HepG2 (cell line): ENCODE results near the gene CIROP. TPM values are rescaled to one million over a fixed set of nuclear protein-coding genes. Genes with fewer than 3 reads are reported as not detected.

Source experiments
- HNF4A ChIP-seq: sonication (generic); formaldehyde crosslinking; IDR thresholded peaks from 2 replicates; pipeline ENCODE4 v1.4.0; 2020; ENCODE audit warnings: missing genetic modification reagents
- NR2F1 ChIP-seq, 2 experiments: fragments of 450-650 bp in 1 of 2; formaldehyde crosslinking in 1 of 2; IDR thresholded peaks; 2 replicates each; pipeline versions ENCODE4 v1.5.0 to v1.6.1; 2016 to 2020; ENCODE audit warnings: mild to moderate bottlenecking in 1 of 2, missing compliant biosample characterization in 1 of 2, missing genetic modification reagents in 1 of 2, moderate library complexity in 1 of 2
- POLR2AphosphoS2 ChIP-seq: IDR thresholded peaks from 2 replicates; pipeline ENCODE4 v1.6.1; 2011; ENCODE audit warnings: low read depth, low read length, improper control_type of control experiment
- SALL1 ChIP-seq: sonication (generic); formaldehyde crosslinking; IDR thresholded peaks from 2 replicates; pipeline ENCODE4 v1.8.0; 2022; ENCODE audit warnings: mild to moderate bottlenecking, missing genetic modification reagents
- ZNF446 ChIP-seq: sonication (generic); formaldehyde crosslinking; IDR thresholded peaks from 2 replicates; pipeline ENCODE4 v1.5.0; 2020; ENCODE audit warnings: mild to moderate bottlenecking, missing genetic modification reagents
- ZNF567 ChIP-seq: sonication (generic); formaldehyde crosslinking; IDR thresholded peaks from 2 replicates; pipeline ENCODE4 v1.8.1; 2023; ENCODE audit warnings: mild to moderate bottlenecking, missing genetic modification reagents, borderline replicate concordance
- polyA plus RNA-seq, 8 experiments: library from polyadenylated mRNA; depleted of rRNA in 3 of 8; stranded (reverse) in 7 of 8; unstranded in 1 of 8; fragments of >200 nt; fragmentation: Illumina TruSeq in 4 of 8; extraction: Trizol in 4 of 8; gene quantifications; 2 replicates each; pipeline versions ENCODE4 v1.2.1 to v1.2.3, GENCODE V29; 2011 to 2016; ENCODE audit warnings: low read depth in 4 of 8, missing spikeins in 1 of 8, mixed read lengths in 1 of 8; ENCODE audit not compliant: insufficient read depth in 1 of 8
- total RNA-seq, 5 experiments: library from RNA; depleted of rRNA; stranded (reverse); fragments of >200 nt; fragmentation: Illumina TruSeq; extraction: Trizol; gene quantifications; 2 replicates each; pipeline ENCODE4 v1.2.3, GENCODE V29; 2016; ENCODE audit warnings: low read depth in 1 of 5
- TF ChIP-seq, protein P1 (sequence below), 2 experiments: fragments of 450-650 bp in 1 of 2; sonication (generic) in 1 of 2; formaldehyde crosslinking in 1 of 2; IDR thresholded peaks; 2 replicates each; pipeline versions ENCODE4 v1.6.1 to v1.8.0; 2016 to 2022; ENCODE audit warnings: antibody characterized with exemption in 1 of 2, mild to moderate bottlenecking in 1 of 2, missing genetic modification reagents in 1 of 2
- TF ChIP-seq, protein P2 (sequence below): sonication (generic); formaldehyde crosslinking; IDR thresholded peaks from 2 replicates; pipeline ENCODE4 v1.4.0; 2020; ENCODE audit warnings: mild to moderate bottlenecking, missing genetic modification reagents, borderline replicate concordance
- TF ChIP-seq, protein P3 (sequence below): sonication (generic); formaldehyde crosslinking; IDR thresholded peaks from 2 replicates; pipeline ENCODE4 v1.4.0; 2020; ENCODE audit warnings: missing genetic modification reagents, borderline replicate concordance
- TF ChIP-seq, protein P4 (sequence below): sonication (generic); formaldehyde crosslinking; IDR thresholded peaks from 2 replicates; pipeline ENCODE4 v1.4.0; 2020; ENCODE audit warnings: missing genetic modification reagents, borderline replicate concordance

The CIROP gene
- total and polyA plus RNA-seq, 2 of the 13 experiments (the other 11 are each of a cell fraction or from before 2014, with no cell fraction given) = 0.07 TPM; not detected in 1

DNA sequence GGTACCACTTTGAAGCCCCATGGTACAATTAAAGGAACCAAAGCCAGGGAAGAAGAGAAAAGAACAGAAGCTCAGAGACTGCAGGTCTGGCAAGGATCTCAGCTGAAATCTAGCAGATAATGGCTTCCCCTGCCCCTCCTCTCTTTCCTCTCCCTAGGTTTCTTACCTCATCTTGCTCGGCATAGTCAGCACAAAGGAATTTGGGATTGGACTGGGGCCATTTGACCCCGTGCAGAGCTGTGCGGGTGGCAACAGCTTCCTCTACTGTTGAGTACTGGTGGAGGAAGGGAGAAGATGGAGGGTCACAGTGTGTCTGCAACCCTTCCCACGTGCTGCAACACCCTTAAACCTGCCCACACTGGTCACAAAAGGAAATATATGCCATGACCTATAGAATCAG, 42.8 kb downstream of the CIROP start (continued):
- TF ChIP-seq, protein P1, sequence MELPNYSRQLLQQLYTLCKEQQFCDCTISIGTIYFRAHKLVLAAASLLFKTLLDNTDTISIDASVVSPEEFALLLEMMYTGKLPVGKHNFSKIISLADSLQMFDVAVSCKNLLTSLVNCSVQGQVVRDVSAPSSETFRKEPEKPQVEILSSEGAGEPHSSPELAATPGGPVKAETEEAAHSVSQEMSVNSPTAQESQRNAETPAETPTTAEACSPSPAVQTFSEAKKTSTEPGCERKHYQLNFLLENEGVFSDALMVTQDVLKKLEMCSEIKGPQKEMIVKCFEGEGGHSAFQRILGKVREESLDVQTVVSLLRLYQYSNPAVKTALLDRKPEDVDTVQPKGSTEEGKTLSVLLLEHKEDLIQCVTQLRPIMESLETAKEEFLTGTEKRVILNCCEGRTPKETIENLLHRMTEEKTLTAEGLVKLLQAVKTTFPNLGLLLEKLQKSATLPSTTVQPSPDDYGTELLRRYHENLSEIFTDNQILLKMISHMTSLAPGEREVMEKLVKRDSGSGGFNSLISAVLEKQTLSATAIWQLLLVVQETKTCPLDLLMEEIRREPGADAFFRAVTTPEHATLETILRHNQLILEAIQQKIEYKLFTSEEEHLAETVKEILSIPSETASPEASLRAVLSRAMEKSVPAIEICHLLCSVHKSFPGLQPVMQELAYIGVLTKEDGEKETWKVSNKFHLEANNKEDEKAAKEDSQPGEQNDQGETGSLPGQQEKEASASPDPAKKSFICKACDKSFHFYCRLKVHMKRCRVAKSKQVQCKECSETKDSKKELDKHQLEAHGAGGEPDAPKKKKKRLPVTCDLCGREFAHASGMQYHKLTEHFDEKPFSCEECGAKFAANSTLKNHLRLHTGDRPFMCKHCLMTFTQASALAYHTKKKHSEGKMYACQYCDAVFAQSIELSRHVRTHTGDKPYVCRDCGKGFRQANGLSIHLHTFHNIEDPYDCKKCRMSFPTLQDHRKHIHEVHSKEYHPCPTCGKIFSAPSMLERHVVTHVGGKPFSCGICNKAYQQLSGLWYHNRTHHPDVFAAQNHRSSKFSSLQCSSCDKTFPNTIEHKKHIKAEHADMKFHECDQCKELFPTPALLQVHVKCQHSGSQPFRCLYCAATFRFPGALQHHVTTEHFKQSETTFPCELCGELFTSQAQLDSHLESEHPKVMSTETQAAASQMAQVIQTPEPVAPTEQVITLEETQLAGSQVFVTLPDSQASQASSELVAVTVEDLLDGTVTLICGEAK (IDR thresholded peaks at IDR 0.05) = no peak
- TF ChIP-seq, protein P1 (CRISPR knock-in tag; IDR thresholded peaks at IDR 0.05) = no peak
- no peak for TF ChIP-seq ZNF446 (CRISPR knock-in tag)
- TF ChIP-seq HNF4A (CRISPR knock-in tag) = no peak
- no peak for TF ChIP-seq ZNF567 (CRISPR knock-in tag)
- TF ChIP-seq NR2F1 (CRISPR knock-in tag; IDR thresholded peaks at IDR 0.05) = 0 out of 4 replicates have a peak, but pooled peaks of 1 of the 2 experiments have one; percentile 26
- TF ChIP-seq SALL1 (CRISPR knock-in tag) = no peak
- TF ChIP-seq, protein P2, sequence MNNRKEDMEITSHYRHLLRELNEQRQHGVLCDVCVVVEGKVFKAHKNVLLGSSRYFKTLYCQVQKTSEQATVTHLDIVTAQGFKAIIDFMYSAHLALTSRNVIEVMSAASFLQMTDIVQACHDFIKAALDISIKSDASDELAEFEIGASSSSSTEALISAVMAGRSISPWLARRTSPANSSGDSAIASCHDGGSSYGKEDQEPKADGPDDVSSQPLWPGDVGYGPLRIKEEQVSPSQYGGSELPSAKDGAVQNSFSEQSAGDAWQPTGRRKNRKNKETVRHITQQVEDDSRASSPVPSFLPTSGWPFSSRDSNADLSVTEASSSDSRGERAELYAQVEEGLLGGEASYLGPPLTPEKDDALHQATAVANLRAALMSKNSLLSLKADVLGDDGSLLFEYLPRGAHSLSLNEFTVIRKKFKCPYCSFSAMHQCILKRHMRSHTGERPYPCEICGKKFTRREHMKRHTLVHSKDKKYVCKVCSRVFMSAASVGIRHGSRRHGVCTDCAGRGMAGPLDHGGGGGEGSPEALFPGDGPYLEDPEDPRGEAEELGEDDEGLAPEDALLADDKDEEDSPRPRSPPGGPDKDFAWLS (CRISPR knock-in tag) = no peak
- TF ChIP-seq, protein P3, sequence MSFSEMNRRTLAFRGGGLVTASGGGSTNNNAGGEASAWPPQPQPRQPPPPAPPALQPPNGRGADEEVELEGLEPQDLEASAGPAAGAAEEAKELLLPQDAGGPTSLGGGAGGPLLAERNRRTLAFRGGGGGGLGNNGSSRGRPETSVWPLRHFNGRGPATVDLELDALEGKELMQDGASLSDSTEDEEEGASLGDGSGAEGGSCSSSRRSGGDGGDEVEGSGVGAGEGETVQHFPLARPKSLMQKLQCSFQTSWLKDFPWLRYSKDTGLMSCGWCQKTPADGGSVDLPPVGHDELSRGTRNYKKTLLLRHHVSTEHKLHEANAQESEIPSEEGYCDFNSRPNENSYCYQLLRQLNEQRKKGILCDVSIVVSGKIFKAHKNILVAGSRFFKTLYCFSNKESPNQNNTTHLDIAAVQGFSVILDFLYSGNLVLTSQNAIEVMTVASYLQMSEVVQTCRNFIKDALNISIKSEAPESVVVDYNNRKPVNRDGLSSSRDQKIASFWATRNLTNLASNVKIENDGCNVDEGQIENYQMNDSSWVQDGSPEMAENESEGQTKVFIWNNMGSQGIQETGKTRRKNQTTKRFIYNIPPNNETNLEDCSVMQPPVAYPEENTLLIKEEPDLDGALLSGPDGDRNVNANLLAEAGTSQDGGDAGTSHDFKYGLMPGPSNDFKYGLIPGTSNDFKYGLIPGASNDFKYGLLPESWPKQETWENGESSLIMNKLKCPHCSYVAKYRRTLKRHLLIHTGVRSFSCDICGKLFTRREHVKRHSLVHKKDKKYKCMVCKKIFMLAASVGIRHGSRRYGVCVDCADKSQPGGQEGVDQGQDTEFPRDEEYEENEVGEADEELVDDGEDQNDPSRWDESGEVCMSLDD (CRISPR knock-in tag) = no peak
- TF ChIP-seq POLR2AphosphoS2 = no peak
- TF ChIP-seq, protein P4, sequence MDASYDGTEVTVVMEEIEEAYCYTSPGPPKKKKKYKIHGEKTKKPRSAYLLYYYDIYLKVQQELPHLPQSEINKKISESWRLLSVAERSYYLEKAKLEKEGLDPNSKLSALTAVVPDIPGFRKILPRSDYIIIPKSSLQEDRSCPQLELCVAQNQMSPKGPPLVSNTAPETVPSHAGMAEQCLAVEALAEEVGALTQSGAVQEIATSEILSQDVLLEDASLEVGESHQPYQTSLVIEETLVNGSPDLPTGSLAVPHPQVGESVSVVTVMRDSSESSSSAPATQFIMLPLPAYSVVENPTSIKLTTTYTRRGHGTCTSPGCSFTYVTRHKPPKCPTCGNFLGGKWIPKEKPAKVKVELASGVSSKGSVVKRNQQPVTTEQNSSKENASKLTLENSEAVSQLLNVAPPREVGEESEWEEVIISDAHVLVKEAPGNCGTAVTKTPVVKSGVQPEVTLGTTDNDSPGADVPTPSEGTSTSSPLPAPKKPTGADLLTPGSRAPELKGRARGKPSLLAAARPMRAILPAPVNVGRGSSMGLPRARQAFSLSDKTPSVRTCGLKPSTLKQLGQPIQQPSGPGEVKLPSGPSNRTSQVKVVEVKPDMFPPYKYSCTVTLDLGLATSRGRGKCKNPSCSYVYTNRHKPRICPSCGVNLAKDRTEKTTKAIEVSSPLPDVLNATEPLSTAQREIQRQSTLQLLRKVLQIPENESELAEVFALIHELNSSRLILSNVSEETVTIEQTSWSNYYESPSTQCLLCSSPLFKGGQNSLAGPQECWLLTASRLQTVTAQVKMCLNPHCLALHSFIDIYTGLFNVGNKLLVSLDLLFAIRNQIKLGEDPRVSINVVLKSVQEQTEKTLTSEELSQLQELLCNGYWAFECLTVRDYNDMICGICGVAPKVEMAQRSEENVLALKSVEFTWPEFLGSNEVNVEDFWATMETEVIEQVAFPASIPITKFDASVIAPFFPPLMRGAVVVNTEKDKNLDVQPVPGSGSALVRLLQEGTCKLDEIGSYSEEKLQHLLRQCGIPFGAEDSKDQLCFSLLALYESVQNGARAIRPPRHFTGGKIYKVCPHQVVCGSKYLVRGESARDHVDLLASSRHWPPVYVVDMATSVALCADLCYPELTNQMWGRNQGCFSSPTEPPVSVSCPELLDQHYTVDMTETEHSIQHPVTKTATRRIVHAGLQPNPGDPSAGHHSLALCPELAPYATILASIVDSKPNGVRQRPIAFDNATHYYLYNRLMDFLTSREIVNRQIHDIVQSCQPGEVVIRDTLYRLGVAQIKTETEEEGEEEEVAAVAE (CRISPR knock-in tag) = no peak
